Measurements from ENCODE around the gene CTNND2. TPM values are rescaled to one million over a fixed set of nuclear protein-coding genes. Genes with fewer than 3 reads are reported as not detected.

The CTNND2 gene
- total and polyA plus RNA-seq, 10 donors: 0.93 to 51.0 (median 21.5) TPM

- TF ChIP-seq CTCF (IDR thresholded peaks at IDR 0.05 in 8 of 11, conservative IDR thresholded peaks at IDR 0.05 in 3 of 11) (no peak), POLR2A (IDR thresholded peaks at IDR 0.05) (no peak), POLR2AphosphoS5 (IDR thresholded peaks at IDR 0.05) (no peak)
- Histone ChIP-seq H3K27me3 (replicated peaks in 1 of 7) (no peaks in the 10 kb centered on the region), H3K9me3 (no peaks in the 10 kb centered on the region), H3K4me1 (no peaks in the 10 kb centered on the region), H3K4me3 (no peak overlapping the region), H3K36me3 (no peaks in the 10 kb centered on the region), H3K27ac (no peak overlapping the region)
- 68 to 90% (median 76%) methylated on average over 1 of the region's 1 CpG for WGBS, 5 donors
- intact Hi-C loops (cut with DNase I; ENCODE audit: low total_unique reads): no loop called here
- DNase-seq: no peak
These were observed 472.1 kb downstream of the CTNND2 start for GRCh38 chr5:11432116-11432515.

GRCh38 chr5:11429254-11429653 lies 475.0 kb downstream of the CTNND2 start:
- Histone ChIP-seq H3K27me3 (replicated peaks in 1 of 7) (no peaks in the 10 kb centered on the region), H3K27ac (no peak overlapping the region), H3K4me1 (no peaks in the 10 kb centered on the region), H3K9me3 (no peaks in the 10 kb centered on the region), H3K36me3 (no peaks in the 10 kb centered on the region), H3K4me3 (no peak overlapping the region)
- 78 to 90% (median 80%) methylated on average over 7 of the region's 7 CpGs for WGBS, 5 donors
- intact Hi-C loops (cut with DNase I; ENCODE audit: low total_unique reads): no loop called here
- TF ChIP-seq POLR2A (IDR thresholded peaks at IDR 0.05) (no peak), CTCF (IDR thresholded peaks at IDR 0.05 in 8 of 11, conservative IDR thresholded peaks at IDR 0.05 in 3 of 11) (no peak), POLR2AphosphoS5 (IDR thresholded peaks at IDR 0.05) (no peak)
- no peak for DNase-seq

GRCh38 chr5:11427569-11427968 lies 476.7 kb downstream of the CTNND2 start:
- H3K27ac ChIP-seq: no peak overlapping the region
- no peaks in the 10 kb centered on the region for H3K36me3 ChIP-seq
- no peaks in the 10 kb centered on the region for H3K4me1 ChIP-seq
- no peaks in the 10 kb centered on the region for H3K9me3 ChIP-seq
- no peak overlapping the region for H3K4me3 ChIP-seq
- 67 to 90% (median 84%) methylated on average over 1 of the region's 1 CpG for WGBS, 5 donors
- TF ChIP-seq POLR2AphosphoS5 (IDR thresholded peaks at IDR 0.05) (no peak), CTCF (IDR thresholded peaks at IDR 0.05 in 8 of 11, conservative IDR thresholded peaks at IDR 0.05 in 3 of 11) (no peak), POLR2A (IDR thresholded peaks at IDR 0.05) (no peak)
- intact Hi-C loops (cut with DNase I; ENCODE audit: low total_unique reads): no loop called here
- no peaks in the 10 kb centered on the region for H3K27me3 ChIP-seq (replicated peaks in 1 of 7)
- DNase-seq: no peak

- Histone ChIP-seq H3K9me3 (no peaks in the 10 kb centered on the region), H3K4me1 (no peaks in the 10 kb centered on the region), H3K27ac (no peak overlapping the region), H3K4me3 (no peak overlapping the region), H3K36me3 (no peaks in the 10 kb centered on the region), H3K27me3 (replicated peaks in 1 of 7) (no peaks in the 10 kb centered on the region)
- no peak for DNase-seq
- TF ChIP-seq CTCF (IDR thresholded peaks at IDR 0.05 in 8 of 11, conservative IDR thresholded peaks at IDR 0.05 in 3 of 11) (no peak), POLR2A (IDR thresholded peaks at IDR 0.05) (no peak), POLR2AphosphoS5 (IDR thresholded peaks at IDR 0.05) (no peak)
- 81 to 90% (median 89%) methylated on average over 5 of the region's 5 CpGs for WGBS, 5 donors
- intact Hi-C loops (cut with DNase I; ENCODE audit: low total_unique reads): no loop called here
These were observed 477.8 kb downstream of the CTNND2 start for GRCh38 chr5:11426442-11426841.
